PC-9 (cell line): ENCODE results near the gene GLYATL3. TPM values are rescaled to one million over a fixed set of nuclear protein-coding genes. Genes with fewer than 3 reads are reported as not detected.

Experiments
- BruUV-seq: library from RNA; stranded (reverse); fragments of 400-500 nt; replicated peaks from 2 replicates; lab custom pipeline; 2021; lab: Mats Ljungman, UMichigan
- CTCF ChIA-PET: fragments of 300-600 bp; sonication (Branson Sonifier 250); formaldehyde crosslinking; loops from one replicate; lab custom pipeline; 2022; ENCODE audit warnings: antibody characterized with exemption; lab: Charles Lee
- POLR2A ChIA-PET: fragments of 300-600 bp; sonication (Branson Sonifier 250); formaldehyde crosslinking; loops from one replicate; lab custom pipeline; 2022; ENCODE audit warnings: antibody characterized with exemption; ENCODE audit not compliant: unreplicated experiment; lab: Charles Lee
- DNase-seq, 2 experiments: peaks; one replicate each; pipeline versions ENCODE4 v3.0.0 to v3.0.0-alpha.2; 2015 to 2022; ENCODE audit warnings: mixed read lengths in 1 of 2
- H2AFZ ChIP-seq: fragments of 200-600 bp; sonication (generic); 2 replicates; pipeline ENCODE4 v1.8.1; 2017; ENCODE audit warnings: antibody characterized with exemption
- H3F3A ChIP-seq: fragments of 200-600 bp; sonication (generic); 2 replicates; pipeline ENCODE4 v1.8.1; 2017; ENCODE audit warnings: antibody characterized with exemption, mild to moderate bottlenecking, low read depth; ENCODE audit not compliant: insufficient read depth
- H3K27ac ChIP-seq: fragments of 200-600 bp; sonication (generic); 2 replicates; pipeline ENCODE4 v1.6.1; 2016; ENCODE audit warnings: mixed run types
- H3K27me3 ChIP-seq: fragments of 200-600 bp; sonication (generic); 2 replicates; pipeline ENCODE4 v1.6.1; 2016; ENCODE audit warnings: low read depth, mixed run types; ENCODE audit not compliant: insufficient read depth
- H3K36me3 ChIP-seq: fragments of 200-600 bp; sonication (generic); 2 replicates; pipeline ENCODE4 v1.6.1; 2016; ENCODE audit warnings: low read depth, mixed run types
- H3K4me1 ChIP-seq: fragments of 200-600 bp; sonication (generic); replicated peaks from 2 replicates; pipeline ENCODE4 v1.6.1; 2016; ENCODE audit warnings: mixed run types; ENCODE audit not compliant: insufficient read depth
- H3K4me2 ChIP-seq: fragments of 200-600 bp; sonication (generic); 2 replicates; pipeline ENCODE4 v1.6.1; 2017; ENCODE audit warnings: mixed run types
- H3K4me3 ChIP-seq: fragments of 200-600 bp; sonication (generic); 2 replicates; pipeline ENCODE4 v1.6.1; 2016; ENCODE audit warnings: mixed run types
- H3K79me2 ChIP-seq: fragments of 200-600 bp; sonication (generic); 2 replicates; pipeline ENCODE4 v1.6.1; 2017; ENCODE audit warnings: low read depth, mixed run types
- H3K9me2 ChIP-seq: fragments of 200-600 bp; sonication (generic); 2 replicates; pipeline ENCODE4 v1.8.1; 2017; ENCODE audit warnings: mild to moderate bottlenecking; ENCODE audit not compliant: insufficient read depth
- H3K9me3 ChIP-seq: fragments of 200-600 bp; sonication (generic); 2 replicates; pipeline ENCODE4 v1.8.1; 2016; ENCODE audit warnings: low read depth; ENCODE audit not compliant: insufficient read depth
- H4K20me1 ChIP-seq: fragments of 200-600 bp; sonication (generic); 2 replicates; pipeline ENCODE4 v1.8.1; 2017; ENCODE audit not compliant: insufficient read depth
- CTCF ChIP-seq: fragments of 200-600 bp; sonication (generic); conservative IDR thresholded peaks from 2 replicates; pipeline ENCODE4 v1.6.1; 2017; ENCODE audit warnings: mixed run types, antibody characterized with exemption, mild to moderate bottlenecking, moderate library complexity
- EZH2 ChIP-seq: fragments of 200-600 bp; sonication (generic); IDR thresholded peaks from 2 replicates; pipeline ENCODE4 v1.8.0; 2017; ENCODE audit warnings: antibody characterized with exemption, low read depth
- intact Hi-C: fragments of 100-400 bp; cut with micrococcal nuclease; formaldehyde crosslinking; loops from one replicate; pipeline ENCODE4 v1.10.0; 2022; ENCODE audit not compliant: unreplicated experiment
- total RNA-seq: library from RNA; stranded (reverse); gene quantifications from 2 replicates; pipeline ENCODE4 v1.2.3, GENCODE V29; 2021

The GLYATL3 gene
- total RNA-seq, 1 experiment from 2014 or later = not detected

- POLR2A ChIA-PET = interaction anchor here (0.6 kb wide), 1 partner anchor 1483 kb away, joined by 10 read pairs; no protein-coding TSS in a partner anchor
Measured at GRCh38 chr6:49549691-49550491, 50.2 kb downstream of the GLYATL3 start.

GRCh38 chr6:49550492-49551077, 50.9 kb downstream of the GLYATL3 start, which contains the start of gene C6orf141:
C6orf141 (plus strand) TSS chr6:49550668; CDS start chr6:49550793, 125 bp downstream.
- TF ChIP-seq EZH2 (no peak), CTCF (no peak)
- Histone ChIP-seq H3K4me1 (peaks cover 34% of the 10 kb centered on the region), H3K27me3 (no peaks in the 10 kb centered on the region), H3K9me3 (no peaks in the 10 kb centered on the region; the same call in 1 of the 2 replicates), H3K27ac (peak within 1 kb of the TSS; percentile 58), H2AFZ (peak within 1 kb of the TSS; percentile 93), H4K20me1 (no peaks in the 10 kb centered on the region), H3K79me2 (peaks cover 26% of the 10 kb centered on the region), H3K36me3 (no peaks in the 10 kb centered on the region; the same call in 1 of the 2 replicates), H3K9me2 (no peaks in the 10 kb centered on the region), H3K4me2 (peak within 1 kb of the TSS; percentile 81), H3F3A (peaks cover 26% of the 10 kb centered on the region), H3K4me3 (peak within 1 kb of the TSS; percentile 82)
- CTCF ChIA-PET = interaction anchor here (0.6 to 1.0 kb wide), 5 partner anchors 12 to 118 kb away, joined by 3 to 17 read pairs (median 4); no protein-coding TSS in a partner anchor
- BruUV-seq = TSS peak; percentile 50
- POLR2A ChIA-PET = interaction anchor here (0.6 kb wide), 2 partner anchors 1484 to 1809 kb away, joined by 4 to 10 read pairs; no protein-coding TSS in a partner anchor
- peak; percentile 72 to 83 for DNase-seq
- intact Hi-C loops = loop anchor here (10.0 kb wide), 1 partner anchor 114 kb away; no protein-coding TSS in a partner anchor

More at GRCh38 chr6:49549691-49550491, 50.2 kb downstream of the GLYATL3 start:
- Histone ChIP-seq H4K20me1 (no peaks in the 10 kb centered on the region), H3K4me1 (peaks cover 33% of the 10 kb centered on the region), H3K27me3 (no peaks in the 10 kb centered on the region), H3F3A (peaks cover 25% of the 10 kb centered on the region), H3K4me3 (peak overlapping the region; percentile 82), H2AFZ (peak overlapping the region; percentile 93), H3K9me2 (no peaks in the 10 kb centered on the region), H3K36me3 (no peaks in the 10 kb centered on the region; the same call in 1 of the 2 replicates), H3K27ac (peak overlapping the region; percentile 58), H3K79me2 (peaks cover 26% of the 10 kb centered on the region), H3K9me3 (no peaks in the 10 kb centered on the region; the same call in 1 of the 2 replicates), H3K4me2 (peak overlapping the region; percentile 81)
- DNase-seq = no peak
- intact Hi-C loops = loop anchor here (10.0 kb wide), 1 partner anchor 115 kb away; no protein-coding TSS in a partner anchor
- no peak for TF ChIP-seq EZH2
- no peak for TF ChIP-seq CTCF
- TSS peak; percentile 51 for BruUV-seq
- CTCF ChIA-PET = interaction anchor here (0.6 to 1.0 kb wide), 5 partner anchors 13 to 119 kb away, joined by 3 to 17 read pairs (median 4); no protein-coding TSS in a partner anchor
